Measurements from ENCODE around the gene MT1E. TPM values are rescaled to one million over a fixed set of nuclear protein-coding genes. Genes with fewer than 3 reads are reported as not detected.

Gene MT1E
- total and polyA plus RNA-seq, 2 of the 8 experiments (the other 6 are each of a cell fraction or from before 2014, with no cell fraction given) = 7.9 to 117 TPM

DNA sequence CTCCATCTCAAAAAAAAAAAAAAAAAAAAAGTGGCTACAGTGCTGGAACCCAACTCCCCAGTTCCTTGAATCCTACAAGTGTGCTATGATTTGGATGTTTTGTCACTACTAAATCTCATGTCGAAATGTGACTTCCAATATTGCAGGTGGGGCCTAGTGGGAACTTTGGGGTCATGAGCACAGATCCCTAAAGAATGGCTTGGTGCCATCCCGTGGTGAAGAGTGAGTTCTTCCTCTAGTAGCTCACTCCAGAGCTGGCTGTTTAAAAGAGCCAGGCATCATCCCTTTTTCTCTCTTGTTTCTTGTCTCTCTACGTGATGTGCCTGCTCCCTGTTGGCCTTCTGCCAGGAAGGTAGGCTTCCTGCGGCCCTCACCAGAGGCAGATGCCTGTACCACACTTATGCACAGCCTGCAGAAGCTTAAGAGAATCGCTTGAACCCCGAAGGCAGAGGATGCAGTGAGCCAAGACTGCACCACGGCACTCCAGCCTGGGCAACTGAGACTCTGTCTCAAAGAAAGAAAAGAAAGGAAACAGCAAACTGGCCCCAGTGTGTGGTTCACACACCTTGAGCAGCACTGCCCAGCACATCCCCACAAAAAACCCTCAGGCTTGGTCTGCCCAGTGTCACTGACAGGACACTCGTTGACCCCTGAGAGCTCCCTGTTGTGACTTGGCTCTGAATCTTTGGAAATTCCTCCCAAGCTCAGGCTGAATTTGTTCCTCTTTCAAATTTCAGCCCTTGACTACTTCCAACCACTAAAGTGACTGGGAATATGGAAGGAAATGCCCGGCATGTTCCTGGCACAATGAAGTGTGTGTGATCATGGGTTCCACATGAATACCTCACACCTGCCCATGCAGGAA is 3.1 kb downstream of the MT1E start (continued):
- TF ChIP-seq, protein P1, sequence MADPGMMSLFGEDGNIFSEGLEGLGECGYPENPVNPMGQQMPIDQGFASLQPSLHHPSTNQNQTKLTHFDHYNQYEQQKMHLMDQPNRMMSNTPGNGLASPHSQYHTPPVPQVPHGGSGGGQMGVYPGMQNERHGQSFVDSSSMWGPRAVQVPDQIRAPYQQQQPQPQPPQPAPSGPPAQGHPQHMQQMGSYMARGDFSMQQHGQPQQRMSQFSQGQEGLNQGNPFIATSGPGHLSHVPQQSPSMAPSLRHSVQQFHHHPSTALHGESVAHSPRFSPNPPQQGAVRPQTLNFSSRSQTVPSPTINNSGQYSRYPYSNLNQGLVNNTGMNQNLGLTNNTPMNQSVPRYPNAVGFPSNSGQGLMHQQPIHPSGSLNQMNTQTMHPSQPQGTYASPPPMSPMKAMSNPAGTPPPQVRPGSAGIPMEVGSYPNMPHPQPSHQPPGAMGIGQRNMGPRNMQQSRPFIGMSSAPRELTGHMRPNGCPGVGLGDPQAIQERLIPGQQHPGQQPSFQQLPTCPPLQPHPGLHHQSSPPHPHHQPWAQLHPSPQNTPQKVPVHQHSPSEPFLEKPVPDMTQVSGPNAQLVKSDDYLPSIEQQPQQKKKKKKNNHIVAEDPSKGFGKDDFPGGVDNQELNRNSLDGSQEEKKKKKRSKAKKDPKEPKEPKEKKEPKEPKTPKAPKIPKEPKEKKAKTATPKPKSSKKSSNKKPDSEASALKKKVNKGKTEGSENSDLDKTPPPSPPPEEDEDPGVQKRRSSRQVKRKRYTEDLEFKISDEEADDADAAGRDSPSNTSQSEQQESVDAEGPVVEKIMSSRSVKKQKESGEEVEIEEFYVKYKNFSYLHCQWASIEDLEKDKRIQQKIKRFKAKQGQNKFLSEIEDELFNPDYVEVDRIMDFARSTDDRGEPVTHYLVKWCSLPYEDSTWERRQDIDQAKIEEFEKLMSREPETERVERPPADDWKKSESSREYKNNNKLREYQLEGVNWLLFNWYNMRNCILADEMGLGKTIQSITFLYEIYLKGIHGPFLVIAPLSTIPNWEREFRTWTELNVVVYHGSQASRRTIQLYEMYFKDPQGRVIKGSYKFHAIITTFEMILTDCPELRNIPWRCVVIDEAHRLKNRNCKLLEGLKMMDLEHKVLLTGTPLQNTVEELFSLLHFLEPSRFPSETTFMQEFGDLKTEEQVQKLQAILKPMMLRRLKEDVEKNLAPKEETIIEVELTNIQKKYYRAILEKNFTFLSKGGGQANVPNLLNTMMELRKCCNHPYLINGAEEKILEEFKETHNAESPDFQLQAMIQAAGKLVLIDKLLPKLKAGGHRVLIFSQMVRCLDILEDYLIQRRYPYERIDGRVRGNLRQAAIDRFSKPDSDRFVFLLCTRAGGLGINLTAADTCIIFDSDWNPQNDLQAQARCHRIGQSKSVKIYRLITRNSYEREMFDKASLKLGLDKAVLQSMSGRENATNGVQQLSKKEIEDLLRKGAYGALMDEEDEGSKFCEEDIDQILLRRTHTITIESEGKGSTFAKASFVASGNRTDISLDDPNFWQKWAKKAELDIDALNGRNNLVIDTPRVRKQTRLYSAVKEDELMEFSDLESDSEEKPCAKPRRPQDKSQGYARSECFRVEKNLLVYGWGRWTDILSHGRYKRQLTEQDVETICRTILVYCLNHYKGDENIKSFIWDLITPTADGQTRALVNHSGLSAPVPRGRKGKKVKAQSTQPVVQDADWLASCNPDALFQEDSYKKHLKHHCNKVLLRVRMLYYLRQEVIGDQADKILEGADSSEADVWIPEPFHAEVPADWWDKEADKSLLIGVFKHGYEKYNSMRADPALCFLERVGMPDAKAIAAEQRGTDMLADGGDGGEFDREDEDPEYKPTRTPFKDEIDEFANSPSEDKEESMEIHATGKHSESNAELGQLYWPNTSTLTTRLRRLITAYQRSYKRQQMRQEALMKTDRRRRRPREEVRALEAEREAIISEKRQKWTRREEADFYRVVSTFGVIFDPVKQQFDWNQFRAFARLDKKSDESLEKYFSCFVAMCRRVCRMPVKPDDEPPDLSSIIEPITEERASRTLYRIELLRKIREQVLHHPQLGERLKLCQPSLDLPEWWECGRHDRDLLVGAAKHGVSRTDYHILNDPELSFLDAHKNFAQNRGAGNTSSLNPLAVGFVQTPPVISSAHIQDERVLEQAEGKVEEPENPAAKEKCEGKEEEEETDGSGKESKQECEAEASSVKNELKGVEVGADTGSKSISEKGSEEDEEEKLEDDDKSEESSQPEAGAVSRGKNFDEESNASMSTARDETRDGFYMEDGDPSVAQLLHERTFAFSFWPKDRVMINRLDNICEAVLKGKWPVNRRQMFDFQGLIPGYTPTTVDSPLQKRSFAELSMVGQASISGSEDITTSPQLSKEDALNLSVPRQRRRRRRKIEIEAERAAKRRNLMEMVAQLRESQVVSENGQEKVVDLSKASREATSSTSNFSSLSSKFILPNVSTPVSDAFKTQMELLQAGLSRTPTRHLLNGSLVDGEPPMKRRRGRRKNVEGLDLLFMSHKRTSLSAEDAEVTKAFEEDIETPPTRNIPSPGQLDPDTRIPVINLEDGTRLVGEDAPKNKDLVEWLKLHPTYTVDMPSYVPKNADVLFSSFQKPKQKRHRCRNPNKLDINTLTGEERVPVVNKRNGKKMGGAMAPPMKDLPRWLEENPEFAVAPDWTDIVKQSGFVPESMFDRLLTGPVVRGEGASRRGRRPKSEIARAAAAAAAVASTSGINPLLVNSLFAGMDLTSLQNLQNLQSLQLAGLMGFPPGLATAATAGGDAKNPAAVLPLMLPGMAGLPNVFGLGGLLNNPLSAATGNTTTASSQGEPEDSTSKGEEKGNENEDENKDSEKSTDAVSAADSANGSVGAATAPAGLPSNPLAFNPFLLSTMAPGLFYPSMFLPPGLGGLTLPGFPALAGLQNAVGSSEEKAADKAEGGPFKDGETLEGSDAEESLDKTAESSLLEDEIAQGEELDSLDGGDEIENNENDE (IDR thresholded peaks at IDR 0.05; ENCODE audit: insufficient replicate concordance, low read length) = no peak
